ENCODE results near the gene MUC5B. TPM values are rescaled to one million over a fixed set of nuclear protein-coding genes. Genes with fewer than 3 reads are reported as not detected.
A peak's percentile ranks its signal among the peaks of the same experiment; 100 is the strongest.
"Not testable (repeated sequence)": the region's sequence is repeated elsewhere in the genome, so short reads cannot be mapped to it uniquely, and the experiment has no call there.

Gene MUC5B
- total RNA-seq, 1 donor from 2014 or later, result 57.5 TPM

GRCh38 chr11:1211838-1212237, 11.0 kb upstream of the MUC5B start:
- no peak overlapping the region for H3K27ac ChIP-seq
- no peak for TF ChIP-seq CTCF (IDR thresholded peaks at IDR 0.05)
- no peaks in the 10 kb centered on the region for H3K4me1 ChIP-seq
- H3K4me3 ChIP-seq, result no peak overlapping the region
- DNase-seq (no peak), ATAC-seq (no peak)
- H3K27me3 ChIP-seq (ENCODE audit: low read depth), result no peaks in the 10 kb centered on the region
- no peaks in the 10 kb centered on the region for H3K36me3 ChIP-seq
- peaks cover 15% of the 10 kb centered on the region for H3K9me3 ChIP-seq
- intact Hi-C loops (cut with DNase I), result no loop called here

- peak; percentile 28 for DNase-seq
- ATAC-seq; H3K4me3 ChIP-seq; H3K36me3 ChIP-seq; H3K27ac ChIP-seq; intact Hi-C loops (cut with DNase I); H3K4me1 ChIP-seq: not testable (repeated sequence)
- Histone ChIP-seq H3K27me3 (ENCODE audit: low read depth) (peaks cover 26% of the 10 kb centered on the region), H3K9me3 (peaks cover 12% of the 10 kb centered on the region)
Measured at GRCh38 chr11:1215826-1216225, 7.0 kb upstream of the MUC5B start.

- TF ChIP-seq CTCF (IDR thresholded peaks at IDR 0.05), result no peak
- H3K27me3 ChIP-seq (ENCODE audit: low read depth), result peaks cover 39% of the 10 kb centered on the region
- no peak overlapping the region for H3K4me3 ChIP-seq
- H3K36me3 ChIP-seq, result no peaks in the 10 kb centered on the region
- ATAC-seq (no peak), DNase-seq (peak; percentile 11)
- no peak overlapping the region for H3K27ac ChIP-seq
- no peaks in the 10 kb centered on the region for H3K4me1 ChIP-seq
- intact Hi-C loops (cut with DNase I), result no loop called here
- H3K9me3 ChIP-seq, result no peaks in the 10 kb centered on the region
Measured at GRCh38 chr11:1217151-1217550, 5.7 kb upstream of the MUC5B start.

GRCh38 chr11:1218256-1218787, 4.5 kb upstream of the MUC5B start:
- Histone ChIP-seq H3K27ac (no peak overlapping the region), H3K4me3 (no peak overlapping the region), H3K9me3 (no peaks in the 10 kb centered on the region), H3K27me3 (ENCODE audit: low read depth) (peaks cover 51% of the 10 kb centered on the region), H3K4me1 (no peaks in the 10 kb centered on the region), H3K36me3 (no peaks in the 10 kb centered on the region)
- peak; percentile 17 for DNase-seq
- TF ChIP-seq CTCF (IDR thresholded peaks at IDR 0.05), result no peak
- no peak for ATAC-seq
- intact Hi-C loops (cut with DNase I), result no loop called here

- intact Hi-C loops (cut with DNase I), result no loop called here
- no peak for TF ChIP-seq CTCF (IDR thresholded peaks at IDR 0.05)
- no peak overlapping the region for H3K4me3 ChIP-seq
- no peaks in the 10 kb centered on the region for H3K4me1 ChIP-seq
- ATAC-seq (peak in 1 of 2 donors; percentile 15), DNase-seq (peak; percentile 40)
- no peaks in the 10 kb centered on the region for H3K9me3 ChIP-seq
- H3K27me3 ChIP-seq (ENCODE audit: low read depth), result peaks cover 57% of the 10 kb centered on the region
- H3K36me3 ChIP-seq, result no peaks in the 10 kb centered on the region
- no peak overlapping the region for H3K27ac ChIP-seq
Measured at GRCh38 chr11:1218788-1219445, 3.9 kb upstream of the MUC5B start.

- H3K36me3 ChIP-seq, result no peaks in the 10 kb centered on the region
- no peak overlapping the region for H3K4me3 ChIP-seq
- intact Hi-C loops (cut with DNase I), result no loop called here
- no peak for TF ChIP-seq CTCF (IDR thresholded peaks at IDR 0.05)
- ATAC-seq (peak in 1 of 2 donors; percentile 4), DNase-seq (peak; percentile 36)
- no peaks in the 10 kb centered on the region for H3K4me1 ChIP-seq
- peaks cover 60% of the 10 kb centered on the region for H3K27me3 ChIP-seq (ENCODE audit: low read depth)
- H3K9me3 ChIP-seq, result no peaks in the 10 kb centered on the region
- H3K27ac ChIP-seq, result no peak overlapping the region
Measured at GRCh38 chr11:1219446-1219833, 3.4 kb upstream of the MUC5B start.
